Loucy (cell line): ENCODE data around the gene TET3.

ENCODE experiments used
- H2AFZ ChIP-seq: fragments of 200-600 bp; sonication (generic); 2 replicates; pipeline ENCODE4 v1.6.0; 2016; ENCODE audit warnings: antibody characterized with exemption, mild to moderate bottlenecking, low read length, moderate library complexity
- H3F3A ChIP-seq: fragments of 200-600 bp; 2 replicates; pipeline ENCODE4 v1.6.0; 2016; ENCODE audit warnings: antibody characterized with exemption, low read depth, mild to moderate bottlenecking
- H3K27me3 ChIP-seq: fragments of 200-600 bp; sonication (generic); 2 replicates; pipeline ENCODE4 v1.6.1; 2014; ENCODE audit warnings: low read length, mild to moderate bottlenecking; ENCODE audit not compliant: insufficient read depth, poor library complexity, severe bottlenecking
- H3K36me3 ChIP-seq: fragments of 200-600 bp; sonication (generic); 2 replicates; pipeline ENCODE4 v1.6.1; 2016; ENCODE audit warnings: low read length; ENCODE audit not compliant: insufficient read depth
- H3K4me1 ChIP-seq: fragments of 200-600 bp; sonication (generic); 2 replicates; pipeline ENCODE4 v1.5.1; 2014; ENCODE audit warnings: low read length, mild to moderate bottlenecking; ENCODE audit not compliant: insufficient read depth, poor library complexity, severe bottlenecking
- H3K4me2 ChIP-seq: fragments of 200-600 bp; sonication (generic); 2 replicates; pipeline ENCODE4 v1.6.0; 2014; ENCODE audit warnings: antibody characterized with exemption, low read length, low read depth, mild to moderate bottlenecking; ENCODE audit not compliant: poor library complexity, severe bottlenecking
- H3K4me3 ChIP-seq: fragments of 200-600 bp; sonication (generic); 2 replicates; pipeline ENCODE4 v1.5.1; 2014; ENCODE audit warnings: low read length, mild to moderate bottlenecking, mixed read lengths; ENCODE audit not compliant: poor library complexity, severe bottlenecking
- H3K79me2 ChIP-seq: fragments of 200-600 bp; sonication (generic); 2 replicates; pipeline ENCODE4 v1.6.1; 2014; ENCODE audit warnings: low read length; ENCODE audit not compliant: insufficient read depth
- H3K9ac ChIP-seq: fragments of 200-600 bp; sonication (generic); 2 replicates; pipeline ENCODE4 v1.6.0; 2014; ENCODE audit warnings: mild to moderate bottlenecking, low read depth, low read length, moderate library complexity; ENCODE audit not compliant: poor library complexity, severe bottlenecking
- H3K9me2 ChIP-seq: fragments of 200-600 bp; sonication (generic); replicated peaks from 2 replicates; pipeline ENCODE4 v1.6.1; 2016; ENCODE audit warnings: low read depth, low read length, mixed read lengths
- H3K9me3 ChIP-seq: fragments of 200-600 bp; sonication (generic); 2 replicates; pipeline ENCODE4 v1.6.1; 2014; ENCODE audit warnings: mild to moderate bottlenecking, antibody characterized with exemption, low read length, low read depth; ENCODE audit not compliant: insufficient read depth
- H4K20me1 ChIP-seq: fragments of 200-600 bp; sonication (generic); 2 replicates; pipeline ENCODE4 v1.6.0; 2014; ENCODE audit warnings: antibody characterized with exemption, low read length, mild to moderate bottlenecking; ENCODE audit not compliant: insufficient read depth, poor library complexity, severe bottlenecking
- EZH2phosphoT487 ChIP-seq: fragments of 200-600 bp; IDR thresholded peaks from 2 replicates; pipeline ENCODE4 v1.6.1; 2018; ENCODE audit warnings: antibody characterized with exemption, mild to moderate bottlenecking, moderate library complexity, borderline replicate concordance
- TF ChIP-seq, protein P1 (sequence below): fragments of 200-600 bp; sonication (generic); conservative IDR thresholded peaks from 2 replicates; pipeline ENCODE4 v1.5.1; 2014; ENCODE audit warnings: mild to moderate bottlenecking, antibody characterized with exemption, low read length

TET3 gene

DNA sequence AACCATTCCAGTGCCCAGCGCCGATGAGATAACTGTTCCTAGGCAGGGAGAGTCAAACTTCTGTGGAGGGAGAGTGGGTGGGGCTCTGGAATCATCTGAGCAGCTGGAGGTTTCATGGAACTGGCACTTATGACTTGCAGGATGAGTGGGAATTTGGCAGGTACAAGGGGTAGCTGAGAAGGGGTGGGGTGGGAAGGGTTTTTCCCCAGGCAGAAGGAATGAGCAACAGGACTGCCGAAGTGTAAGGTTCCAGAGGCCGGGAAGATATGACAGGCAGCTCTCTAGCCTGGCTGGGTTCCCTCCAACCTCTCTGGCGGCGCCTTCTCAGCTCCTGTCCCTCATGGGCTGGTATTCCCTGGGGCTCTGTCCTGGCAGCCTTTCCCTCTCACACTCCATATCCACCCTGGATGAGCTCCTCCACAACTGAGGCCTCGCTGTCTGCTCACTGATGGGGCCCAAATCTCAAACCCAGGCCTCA, 2.5 kb upstream of the TET3 start:
- no peak overlapping the region for H3K9ac ChIP-seq
- H3K27me3 ChIP-seq, result no peaks in the 10 kb centered on the region
- no peaks in the 10 kb centered on the region for H3K9me2 ChIP-seq
- H3F3A ChIP-seq, result peaks cover 9% of the 10 kb centered on the region; the same call in 1 of the 2 replicates
- H3K4me2 ChIP-seq, result peak overlapping the region; percentile 81
- H3K4me1 ChIP-seq, result peaks cover 84% of the 10 kb centered on the region
- H3K79me2 ChIP-seq, result peaks cover 56% of the 10 kb centered on the region
- no peak overlapping the region for H3K4me3 ChIP-seq
- no peaks in the 10 kb centered on the region for H3K9me3 ChIP-seq
- H2AFZ ChIP-seq, result no peak overlapping the region
- H4K20me1 ChIP-seq, result peaks cover 15% of the 10 kb centered on the region
- no peaks in the 10 kb centered on the region for H3K36me3 ChIP-seq
- TF ChIP-seq EZH2phosphoT487, result no peak
- TF ChIP-seq, protein P1, sequence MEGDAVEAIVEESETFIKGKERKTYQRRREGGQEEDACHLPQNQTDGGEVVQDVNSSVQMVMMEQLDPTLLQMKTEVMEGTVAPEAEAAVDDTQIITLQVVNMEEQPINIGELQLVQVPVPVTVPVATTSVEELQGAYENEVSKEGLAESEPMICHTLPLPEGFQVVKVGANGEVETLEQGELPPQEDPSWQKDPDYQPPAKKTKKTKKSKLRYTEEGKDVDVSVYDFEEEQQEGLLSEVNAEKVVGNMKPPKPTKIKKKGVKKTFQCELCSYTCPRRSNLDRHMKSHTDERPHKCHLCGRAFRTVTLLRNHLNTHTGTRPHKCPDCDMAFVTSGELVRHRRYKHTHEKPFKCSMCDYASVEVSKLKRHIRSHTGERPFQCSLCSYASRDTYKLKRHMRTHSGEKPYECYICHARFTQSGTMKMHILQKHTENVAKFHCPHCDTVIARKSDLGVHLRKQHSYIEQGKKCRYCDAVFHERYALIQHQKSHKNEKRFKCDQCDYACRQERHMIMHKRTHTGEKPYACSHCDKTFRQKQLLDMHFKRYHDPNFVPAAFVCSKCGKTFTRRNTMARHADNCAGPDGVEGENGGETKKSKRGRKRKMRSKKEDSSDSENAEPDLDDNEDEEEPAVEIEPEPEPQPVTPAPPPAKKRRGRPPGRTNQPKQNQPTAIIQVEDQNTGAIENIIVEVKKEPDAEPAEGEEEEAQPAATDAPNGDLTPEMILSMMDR, result no peak

DNA sequence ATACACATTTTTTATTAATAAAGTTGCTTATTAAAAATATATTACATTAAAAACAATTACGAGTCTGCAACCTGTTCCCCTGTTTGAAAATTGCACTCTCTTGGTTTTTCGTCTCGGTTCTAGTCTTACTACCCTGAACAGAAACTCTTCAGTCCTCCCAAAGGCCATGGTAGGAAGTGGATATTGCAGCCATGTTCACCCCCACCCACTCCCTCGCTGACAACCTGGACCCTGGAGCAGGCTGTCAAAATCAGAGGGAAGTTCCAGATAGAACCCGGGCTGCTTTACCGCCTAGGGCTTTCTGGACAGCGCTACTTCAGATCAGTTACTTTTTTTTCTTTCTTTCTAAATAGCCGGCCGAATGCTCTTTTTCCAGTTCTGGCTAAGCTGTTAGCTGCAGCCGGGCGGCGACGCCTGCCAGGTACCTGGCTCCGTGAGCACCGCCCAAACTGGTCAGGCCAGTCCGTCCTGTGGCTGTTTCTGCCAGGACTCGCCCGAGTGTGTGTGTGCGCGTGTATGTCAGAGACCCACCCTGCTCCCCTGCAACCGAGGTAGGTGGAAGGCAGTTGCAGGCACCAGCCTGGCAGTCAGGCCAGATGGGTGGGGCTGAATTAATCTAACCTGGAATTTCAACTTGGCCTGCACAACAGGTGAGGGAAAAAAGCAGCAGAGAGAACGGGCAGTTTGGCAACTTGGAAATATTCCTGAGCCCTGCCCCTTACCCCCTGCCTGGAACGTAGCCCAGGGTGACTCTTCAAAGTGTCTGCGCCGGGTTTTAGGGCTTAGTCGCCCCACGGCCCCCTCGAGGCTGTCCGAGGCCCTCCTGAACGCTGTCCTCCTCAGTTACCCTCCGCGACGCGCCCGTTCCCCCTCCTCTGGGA, 1.1 kb upstream of the TET3 start:
- H3K9ac ChIP-seq, result peak overlapping the region; percentile 87
- peaks cover 83% of the 10 kb centered on the region for H3K4me1 ChIP-seq
- H3K79me2 ChIP-seq, result peaks cover 61% of the 10 kb centered on the region
- TF ChIP-seq EZH2phosphoT487, result no peak
- H4K20me1 ChIP-seq, result peaks cover 29% of the 10 kb centered on the region
- peaks cover 9% of the 10 kb centered on the region; the same call in 1 of the 2 replicates for H3F3A ChIP-seq
- H3K4me3 ChIP-seq, result peak overlapping the region; percentile 79
- no peaks in the 10 kb centered on the region for H3K9me3 ChIP-seq
- H3K27me3 ChIP-seq, result no peaks in the 10 kb centered on the region
- H3K36me3 ChIP-seq, result no peaks in the 10 kb centered on the region
- H3K4me2 ChIP-seq, result peak overlapping the region; percentile 84
- H3K9me2 ChIP-seq, result no peaks in the 10 kb centered on the region
- H2AFZ ChIP-seq, result no peak overlapping the region

DNA sequence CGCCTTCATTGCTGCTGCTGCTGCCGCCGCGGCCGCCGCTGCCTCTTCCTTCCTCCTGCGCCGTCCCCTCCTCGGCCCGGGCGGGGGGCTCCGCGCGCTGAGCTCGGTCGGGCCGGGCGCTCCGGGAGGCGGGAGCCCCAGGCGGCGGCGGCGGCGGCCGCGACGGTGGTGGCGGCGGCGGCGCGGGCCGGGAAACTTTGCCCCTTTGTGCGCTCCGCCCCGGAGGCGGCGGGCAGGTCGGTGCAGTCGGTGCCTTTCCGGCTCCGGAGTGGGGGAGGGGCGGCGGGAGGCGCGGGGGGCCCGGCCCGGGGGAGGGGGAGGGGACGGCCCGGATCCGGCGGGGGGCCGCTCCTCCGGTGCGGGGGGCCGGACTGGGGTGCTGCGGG, 205 bp downstream of the TET3 start:
- TF ChIP-seq, protein P1, result no peak
- TF ChIP-seq EZH2phosphoT487, result no peak
- H3K27me3 ChIP-seq, result no peaks in the 10 kb centered on the region
- H3K36me3 ChIP-seq, result no peaks in the 10 kb centered on the region
- peak overlapping the region; percentile 79 for H3K4me3 ChIP-seq
- no peak overlapping the region for H3K4me2 ChIP-seq
- peaks cover 69% of the 10 kb centered on the region for H3K79me2 ChIP-seq
- H3K4me1 ChIP-seq, result peaks cover 85% of the 10 kb centered on the region
- H3K9me3 ChIP-seq, result no peaks in the 10 kb centered on the region
- H3F3A ChIP-seq, result peaks cover 6% of the 10 kb centered on the region; the same call in 1 of the 2 replicates
- peaks cover 42% of the 10 kb centered on the region for H4K20me1 ChIP-seq
- no peaks in the 10 kb centered on the region for H3K9me2 ChIP-seq
- no peak overlapping the region for H3K9ac ChIP-seq
- H2AFZ ChIP-seq, result no peak overlapping the region
